ENCODE measurements around the gene CBX4. TPM values are rescaled to one million over a fixed set of nuclear protein-coding genes. Genes with fewer than 3 reads are reported as not detected.

Gene CBX4
- total and polyA plus RNA-seq, 10 of the 15 experiments (the other 5 are each of a cell fraction or from before 2014, with no cell fraction given), result 0.69 to 24.6 (median 4.2) TPM

DNA sequence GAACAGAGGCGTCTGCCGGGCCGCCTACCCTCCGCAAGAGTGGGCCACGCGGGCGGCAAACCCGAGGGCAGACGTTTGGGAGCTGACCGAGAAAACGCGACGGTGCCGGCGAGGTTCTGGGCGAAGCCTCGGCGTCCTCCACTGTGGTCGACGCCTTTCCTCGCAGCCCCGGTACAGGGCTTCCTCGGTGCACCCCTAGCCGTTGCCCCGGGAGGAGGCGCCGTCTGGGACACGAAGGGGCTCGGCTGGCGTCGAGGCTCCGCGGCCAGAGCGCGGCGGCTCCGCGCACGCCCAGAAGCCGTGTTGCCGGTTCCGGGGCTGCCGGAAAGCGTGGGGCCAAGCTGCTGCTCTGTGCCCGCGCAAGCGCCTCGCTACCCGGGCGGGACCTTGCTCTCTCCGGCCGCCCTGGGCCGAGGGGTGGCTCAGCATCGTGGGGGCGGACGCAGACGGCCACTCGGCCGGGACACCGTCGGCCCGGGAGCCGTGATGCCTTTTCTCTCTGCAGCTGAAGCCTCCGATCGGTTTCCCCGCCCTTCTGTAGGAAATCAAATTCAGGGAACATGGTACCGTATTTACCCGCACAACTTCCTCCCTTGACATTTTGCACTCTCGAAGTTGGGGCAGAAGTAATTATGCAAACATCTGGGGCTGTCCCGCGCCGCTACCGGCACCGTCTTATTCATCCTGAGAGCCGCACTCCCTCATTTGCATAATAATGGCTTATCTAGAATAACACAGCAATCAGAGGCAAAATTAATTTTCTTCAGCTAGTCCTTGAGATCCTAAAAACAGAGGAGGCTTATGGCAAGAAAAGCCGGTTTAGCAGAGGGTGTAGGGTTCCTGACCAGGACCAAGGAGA is 35.0 kb downstream of the CBX4 start (continued):
- TF ChIP-seq CREB1 (IDR thresholded peaks at IDR 0.05; ENCODE audit: low read depth) (0 out of 2 replicates have a peak, but pooled peaks have one; percentile 38), PBX3 (IDR thresholded peaks at IDR 0.05; ENCODE audit: insufficient replicate concordance, low read depth, low read length) (no peak), IRF4 (IDR thresholded peaks at IDR 0.05; ENCODE audit: low read depth, low read length) (peak; percentile 82), TAF1 (IDR thresholded peaks at IDR 0.05; ENCODE audit: borderline replicate concordance, low read depth, low read length) (0 out of 2 replicates have a peak, but pooled peaks have one; percentile 4), NRF1 (conservative IDR thresholded peaks at IDR 0.05; ENCODE audit: low read depth, low read length) (no peak; the same call in 1 of the 2 replicates), FOS (IDR thresholded peaks at IDR 0.05; ENCODE audit: borderline replicate concordance, extremely low read depth, insufficient read length) (no peak), NBN (IDR thresholded peaks at IDR 0.05) (no peak), SPI1 (IDR thresholded peaks at IDR 0.05; ENCODE audit: borderline replicate concordance, insufficient read depth, low read depth, low read length) (peak; percentile 68), GATAD2B (conservative IDR thresholded peaks at IDR 0.05; ENCODE audit: low read depth) (peak; percentile 57; the same call in 1 of the 2 replicates), POU2F2 (IDR thresholded peaks at IDR 0.05; ENCODE audit: borderline replicate concordance, low read depth, low read length) (peak; percentile 100), NR2F1 (conservative IDR thresholded peaks at IDR 0.05) (peak; percentile 84), CTCF (IDR thresholded peaks at IDR 0.05 in 2 of 3, conservative IDR thresholded peaks at IDR 0.05 in 1 of 3; ENCODE audit: control insufficient read depth in 2 of 3, extremely low read depth in 1 of 3, insufficient read depth in 1 of 3, low read depth in 3 of 3, low read length in 3 of 3) (no peak), ZNF592 (IDR thresholded peaks at IDR 0.05) (no peak)
- TF ChIP-seq, protein P1, sequence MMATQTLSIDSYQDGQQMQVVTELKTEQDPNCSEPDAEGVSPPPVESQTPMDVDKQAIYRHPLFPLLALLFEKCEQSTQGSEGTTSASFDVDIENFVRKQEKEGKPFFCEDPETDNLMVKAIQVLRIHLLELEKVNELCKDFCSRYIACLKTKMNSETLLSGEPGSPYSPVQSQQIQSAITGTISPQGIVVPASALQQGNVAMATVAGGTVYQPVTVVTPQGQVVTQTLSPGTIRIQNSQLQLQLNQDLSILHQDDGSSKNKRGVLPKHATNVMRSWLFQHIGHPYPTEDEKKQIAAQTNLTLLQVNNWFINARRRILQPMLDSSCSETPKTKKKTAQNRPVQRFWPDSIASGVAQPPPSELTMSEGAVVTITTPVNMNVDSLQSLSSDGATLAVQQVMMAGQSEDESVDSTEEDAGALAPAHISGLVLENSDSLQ (IDR thresholded peaks at IDR 0.05), result no peak
- TF ChIP-seq, protein P2, sequence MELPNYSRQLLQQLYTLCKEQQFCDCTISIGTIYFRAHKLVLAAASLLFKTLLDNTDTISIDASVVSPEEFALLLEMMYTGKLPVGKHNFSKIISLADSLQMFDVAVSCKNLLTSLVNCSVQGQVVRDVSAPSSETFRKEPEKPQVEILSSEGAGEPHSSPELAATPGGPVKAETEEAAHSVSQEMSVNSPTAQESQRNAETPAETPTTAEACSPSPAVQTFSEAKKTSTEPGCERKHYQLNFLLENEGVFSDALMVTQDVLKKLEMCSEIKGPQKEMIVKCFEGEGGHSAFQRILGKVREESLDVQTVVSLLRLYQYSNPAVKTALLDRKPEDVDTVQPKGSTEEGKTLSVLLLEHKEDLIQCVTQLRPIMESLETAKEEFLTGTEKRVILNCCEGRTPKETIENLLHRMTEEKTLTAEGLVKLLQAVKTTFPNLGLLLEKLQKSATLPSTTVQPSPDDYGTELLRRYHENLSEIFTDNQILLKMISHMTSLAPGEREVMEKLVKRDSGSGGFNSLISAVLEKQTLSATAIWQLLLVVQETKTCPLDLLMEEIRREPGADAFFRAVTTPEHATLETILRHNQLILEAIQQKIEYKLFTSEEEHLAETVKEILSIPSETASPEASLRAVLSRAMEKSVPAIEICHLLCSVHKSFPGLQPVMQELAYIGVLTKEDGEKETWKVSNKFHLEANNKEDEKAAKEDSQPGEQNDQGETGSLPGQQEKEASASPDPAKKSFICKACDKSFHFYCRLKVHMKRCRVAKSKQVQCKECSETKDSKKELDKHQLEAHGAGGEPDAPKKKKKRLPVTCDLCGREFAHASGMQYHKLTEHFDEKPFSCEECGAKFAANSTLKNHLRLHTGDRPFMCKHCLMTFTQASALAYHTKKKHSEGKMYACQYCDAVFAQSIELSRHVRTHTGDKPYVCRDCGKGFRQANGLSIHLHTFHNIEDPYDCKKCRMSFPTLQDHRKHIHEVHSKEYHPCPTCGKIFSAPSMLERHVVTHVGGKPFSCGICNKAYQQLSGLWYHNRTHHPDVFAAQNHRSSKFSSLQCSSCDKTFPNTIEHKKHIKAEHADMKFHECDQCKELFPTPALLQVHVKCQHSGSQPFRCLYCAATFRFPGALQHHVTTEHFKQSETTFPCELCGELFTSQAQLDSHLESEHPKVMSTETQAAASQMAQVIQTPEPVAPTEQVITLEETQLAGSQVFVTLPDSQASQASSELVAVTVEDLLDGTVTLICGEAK (IDR thresholded peaks at IDR 0.05; ENCODE audit: borderline replicate concordance), result peak; percentile 61; the same call in 1 of the 2 replicates
